Measurements from ENCODE around the gene ZNF420. TPM values are rescaled to one million over a fixed set of nuclear protein-coding genes. Genes with fewer than 3 reads are reported as not detected.
"Not testable (repeated sequence)": the region's sequence is repeated elsewhere in the genome, so short reads cannot be mapped to it uniquely, and the experiment has no call there.

The ZNF420 gene
- total and polyA plus RNA-seq, 10 donors: 5.3 to 24.3 (median 14.4) TPM

DNA sequence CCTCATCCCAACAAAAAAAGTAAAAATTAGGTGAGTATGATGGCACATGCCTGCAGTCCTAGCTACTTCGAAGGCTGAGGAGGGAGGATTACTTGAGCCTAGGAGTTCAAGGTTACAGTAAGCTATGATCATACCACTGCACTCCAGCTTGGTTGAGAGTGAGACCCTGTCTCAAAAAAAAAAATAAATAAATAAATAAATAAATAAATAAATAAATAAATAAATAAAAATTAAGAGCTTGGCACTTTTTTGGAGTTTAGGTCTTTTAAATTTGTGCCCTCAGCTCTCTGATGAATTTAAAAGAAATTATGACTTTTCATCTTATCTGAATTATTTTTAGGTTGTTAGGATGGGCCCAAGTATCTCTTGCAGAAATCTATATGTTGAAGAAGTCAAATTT lies 8.9 kb downstream of the ZNF420 start:
- H3K9me3 ChIP-seq: peaks cover 10 to 100% (median 100%) of the 10 kb centered on the region in 8 donors
- TF ChIP-seq, protein P1, sequence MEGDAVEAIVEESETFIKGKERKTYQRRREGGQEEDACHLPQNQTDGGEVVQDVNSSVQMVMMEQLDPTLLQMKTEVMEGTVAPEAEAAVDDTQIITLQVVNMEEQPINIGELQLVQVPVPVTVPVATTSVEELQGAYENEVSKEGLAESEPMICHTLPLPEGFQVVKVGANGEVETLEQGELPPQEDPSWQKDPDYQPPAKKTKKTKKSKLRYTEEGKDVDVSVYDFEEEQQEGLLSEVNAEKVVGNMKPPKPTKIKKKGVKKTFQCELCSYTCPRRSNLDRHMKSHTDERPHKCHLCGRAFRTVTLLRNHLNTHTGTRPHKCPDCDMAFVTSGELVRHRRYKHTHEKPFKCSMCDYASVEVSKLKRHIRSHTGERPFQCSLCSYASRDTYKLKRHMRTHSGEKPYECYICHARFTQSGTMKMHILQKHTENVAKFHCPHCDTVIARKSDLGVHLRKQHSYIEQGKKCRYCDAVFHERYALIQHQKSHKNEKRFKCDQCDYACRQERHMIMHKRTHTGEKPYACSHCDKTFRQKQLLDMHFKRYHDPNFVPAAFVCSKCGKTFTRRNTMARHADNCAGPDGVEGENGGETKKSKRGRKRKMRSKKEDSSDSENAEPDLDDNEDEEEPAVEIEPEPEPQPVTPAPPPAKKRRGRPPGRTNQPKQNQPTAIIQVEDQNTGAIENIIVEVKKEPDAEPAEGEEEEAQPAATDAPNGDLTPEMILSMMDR (IDR thresholded peaks at IDR 0.05 in 8 of 11, conservative IDR thresholded peaks at IDR 0.05 in 3 of 11): no peak
- no peak for TF ChIP-seq POLR2A (IDR thresholded peaks at IDR 0.05)
- no peak for TF ChIP-seq POLR2AphosphoS5 (IDR thresholded peaks at IDR 0.05)
- 95 to 98% (median 96%) methylated on average over 1 of the region's 1 CpG for WGBS, 5 donors
- no peak overlapping the region for H3K27ac ChIP-seq
- DNase-seq: no peak
- no peaks in the 10 kb centered on the region for H3K27me3 ChIP-seq (replicated peaks in 1 of 7)
- H3K4me3 ChIP-seq: no peak overlapping the region
- peaks cover 9 to 99% (median 60%) of the 10 kb centered on the region in 6 donors for H3K36me3 ChIP-seq
- no peaks in the 10 kb centered on the region for H3K4me1 ChIP-seq
- intact Hi-C loops (cut with DNase I; ENCODE audit: low total_unique reads): no loop called here

DNA sequence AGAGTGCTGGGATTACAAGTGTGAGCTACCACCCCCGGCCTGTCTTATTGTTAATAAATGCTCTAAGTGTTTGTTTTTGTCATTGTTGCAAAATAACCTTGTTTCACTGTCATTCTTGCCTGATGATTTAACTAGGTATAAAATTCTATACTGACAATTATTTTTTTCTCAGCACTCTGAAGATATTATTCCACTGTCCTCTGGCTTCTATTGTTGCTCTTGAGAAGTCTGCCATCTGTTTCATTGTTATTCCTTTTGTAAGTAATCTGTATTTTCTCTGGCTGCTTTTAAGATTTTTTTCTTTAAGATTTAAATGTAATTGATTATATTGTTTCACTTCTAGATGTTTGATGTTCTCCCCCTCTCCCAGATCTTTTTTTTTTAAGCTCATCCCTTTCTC lies 17.6 kb downstream of the ZNF420 start:
- no peak for DNase-seq
- H3K27ac ChIP-seq: no peak overlapping the region
- 90 to 100% (median 93%) methylated on average over 1 of the region's 1 CpG for WGBS, 5 donors
- H3K9me3 ChIP-seq: peaks cover 26 to 100% (median 100%) of the 10 kb centered on the region in 8 donors
- TF ChIP-seq, protein P1 (IDR thresholded peaks at IDR 0.05 in 8 of 11, conservative IDR thresholded peaks at IDR 0.05 in 3 of 11): no peak
- TF ChIP-seq POLR2A (IDR thresholded peaks at IDR 0.05) (no peak), POLR2AphosphoS5 (IDR thresholded peaks at IDR 0.05) (no peak)
- intact Hi-C loops (cut with DNase I; ENCODE audit: low total_unique reads): no loop called here
- peaks cover 32 to 100% (median 100%) of the 10 kb centered on the region in 6 donors for H3K36me3 ChIP-seq
- H3K4me3 ChIP-seq: no peak overlapping the region
- no peaks in the 10 kb centered on the region for H3K27me3 ChIP-seq (replicated peaks in 1 of 7)
- no peaks in the 10 kb centered on the region for H3K4me1 ChIP-seq

DNA sequence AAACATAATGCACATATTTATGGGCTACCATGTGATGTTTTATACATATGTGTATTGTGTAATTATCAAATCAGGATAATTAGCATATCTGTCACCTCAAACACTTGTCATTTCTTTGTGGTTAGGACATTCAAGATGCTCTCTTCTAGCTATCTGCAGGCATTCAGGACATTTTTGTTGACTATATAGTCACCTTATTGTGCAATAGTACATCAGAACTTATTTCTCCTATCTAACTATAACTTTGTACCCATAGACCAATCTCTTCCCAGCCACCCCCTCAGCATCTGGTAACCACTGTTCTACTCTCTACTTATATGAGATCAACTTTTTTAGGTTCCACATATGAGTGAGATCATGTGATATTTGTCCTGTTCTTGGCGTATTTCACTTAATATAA lies 20.3 kb downstream of the ZNF420 start:
- Histone ChIP-seq H3K9me3 (peaks cover 36 to 100% (median 100%) of the 10 kb centered on the region in 8 donors), H3K27me3 (replicated peaks in 1 of 7) (no peaks in the 10 kb centered on the region), H3K4me1 (no peaks in the 10 kb centered on the region), H3K36me3 (peaks cover 40 to 100% (median 99%) of the 10 kb centered on the region in 6 donors), H3K4me3 (no peak overlapping the region), H3K27ac (no peak overlapping the region)
- DNase-seq: no peak
- intact Hi-C loops (cut with DNase I; ENCODE audit: low total_unique reads): no loop called here
- WGBS, 5 donors: 45 to 100% (median 95%) methylated on average over 1 of the region's 1 CpG
- TF ChIP-seq, protein P1 (IDR thresholded peaks at IDR 0.05 in 8 of 11, conservative IDR thresholded peaks at IDR 0.05 in 3 of 11): no peak
- TF ChIP-seq POLR2A (IDR thresholded peaks at IDR 0.05) (no peak), POLR2AphosphoS5 (IDR thresholded peaks at IDR 0.05) (no peak)

DNA sequence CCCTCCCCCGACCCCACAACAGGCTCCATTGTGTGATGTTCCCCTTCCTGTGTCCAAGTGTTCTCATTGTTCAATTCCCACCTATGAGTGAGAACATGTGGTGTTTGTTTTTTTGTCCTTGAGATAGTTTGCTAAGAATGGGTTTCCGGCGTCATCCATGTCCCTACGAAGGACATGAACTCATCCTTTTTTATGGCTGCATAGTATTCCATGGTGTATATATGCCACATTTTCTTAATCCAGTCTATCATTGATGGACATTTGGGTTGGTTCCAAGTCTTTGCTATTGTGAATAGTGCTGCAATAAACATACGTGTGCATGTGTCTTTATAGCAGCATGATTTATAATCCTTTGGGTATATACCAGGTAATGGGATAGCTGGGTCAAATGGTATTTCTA lies 25.9 kb downstream of the ZNF420 start:
- H3K4me1 ChIP-seq; H3K27me3 ChIP-seq (replicated peaks in 1 of 7); H3K27ac ChIP-seq; DNase-seq; intact Hi-C loops (cut with DNase I; ENCODE audit: low total_unique reads); H3K4me3 ChIP-seq: not testable (repeated sequence)
- Histone ChIP-seq H3K9me3 (peaks cover 37 to 100% (median 100%) of the 10 kb centered on the region in 8 donors), H3K36me3 (peaks cover 29 to 100% (median 77%) of the 10 kb centered on the region in 6 donors)
- 85 to 100% (median 95%) methylated on average over 5 of the region's 5 CpGs for WGBS, 5 donors

DNA sequence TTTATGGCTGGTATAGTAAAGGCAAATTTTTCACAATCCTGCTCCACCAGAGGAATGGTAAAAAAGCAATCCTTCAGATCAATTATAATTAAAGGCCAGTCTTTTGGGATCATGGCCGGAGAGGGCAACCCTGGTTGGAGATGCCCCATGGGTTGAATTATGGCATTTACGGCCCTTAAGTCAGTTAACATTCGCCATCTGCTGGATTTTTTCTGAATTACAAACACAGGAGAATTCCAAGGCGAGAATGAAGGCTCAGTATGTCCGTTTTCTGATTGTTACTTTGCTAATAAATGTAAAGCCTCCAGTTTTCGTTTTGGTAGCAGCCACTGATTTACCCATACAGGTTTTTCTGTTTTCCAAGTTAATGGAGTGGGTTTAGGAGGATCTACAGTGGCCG lies 33.5 kb downstream of the ZNF420 start:
- TF ChIP-seq, protein P1 (IDR thresholded peaks at IDR 0.05 in 8 of 11, conservative IDR thresholded peaks at IDR 0.05 in 3 of 11): peak in 6 of 11 experiments; percentile 10 to 46 (median 31)
- peaks cover 33 to 100% (median 97%) of the 10 kb centered on the region in 6 donors for H3K36me3 ChIP-seq
- intact Hi-C loops (cut with DNase I; ENCODE audit: low total_unique reads); H3K27me3 ChIP-seq (replicated peaks in 1 of 7); H3K27ac ChIP-seq; H3K4me1 ChIP-seq; H3K4me3 ChIP-seq; DNase-seq: not testable (repeated sequence)
- WGBS, 5 donors: 78 to 91% (median 88%) methylated on average over 7 of the region's 7 CpGs
- peaks cover 37 to 100% (median 100%) of the 10 kb centered on the region in 8 donors for H3K9me3 ChIP-seq
